Measurements from ENCODE around the gene ELL. TPM values are rescaled to one million over a fixed set of nuclear protein-coding genes. Genes with fewer than 3 reads are reported as not detected.

Gene ELL
- total and polyA plus RNA-seq, 9 donors, result 1.6 to 22.3 (median 17.0) TPM

DNA sequence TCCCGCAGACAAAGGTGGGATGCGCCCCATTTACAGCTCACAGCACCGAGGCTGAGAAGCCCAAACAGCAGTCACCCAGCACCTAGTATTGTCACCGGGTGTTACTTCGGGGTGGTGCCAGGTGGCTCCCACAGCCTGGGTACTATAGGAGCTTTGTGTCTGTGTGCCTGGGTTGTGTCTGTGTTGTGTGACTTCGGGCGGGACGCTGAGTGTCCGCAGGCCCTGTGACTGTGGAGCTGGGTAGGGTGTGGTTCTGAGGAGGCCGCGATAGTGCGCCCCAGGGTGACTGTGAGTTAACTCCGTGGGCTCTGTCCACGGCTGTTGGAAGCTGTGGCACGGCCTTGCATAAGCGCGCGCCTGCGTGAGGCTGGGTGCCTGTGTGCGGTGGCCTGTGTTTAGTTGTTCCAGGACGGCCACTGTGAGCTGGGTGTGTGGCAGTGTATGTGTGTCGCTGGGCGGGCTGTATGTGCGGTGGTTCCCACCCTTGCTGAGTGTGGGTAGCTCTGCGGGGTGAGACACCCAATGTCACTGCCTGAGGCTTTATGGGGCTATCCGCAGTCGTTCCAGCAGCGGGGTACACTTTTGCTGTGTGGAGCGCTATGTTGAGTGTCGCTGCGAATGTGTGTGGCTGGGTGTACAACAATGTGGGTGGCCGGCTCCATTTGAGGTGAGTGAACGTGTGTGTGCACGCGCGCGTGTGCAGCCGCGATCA is 103.2 kb downstream of the ELL start:
- Histone ChIP-seq H3K4me1 (ENCODE audit: insufficient read depth) (peaks cover 24% of the 10 kb centered on the region), H3K27ac (peak overlapping the region; percentile 62 to 77), H3K27me3 (no peaks in the 10 kb centered on the region), H3K9me3 (no peaks in the 10 kb centered on the region), H3K36me3 (no peaks in the 10 kb centered on the region), H3K4me3 (peak overlapping the region; percentile 51)
- DNase-seq, result peak in 3 of 5 donors; percentile 44 to 72 (median 64)
- intact Hi-C loops (cut with DNase I), result loop anchor here (5.0 to 10.0 kb wide), 4 partner anchors 141 to 224 kb away; partner anchors contain the start of genes IQCN (in 2 of the 4), MPV17L2 (in 1 of the 4) and RAB3A (in 1 of the 4)
- 17 to 27% (median 20%) methylated on average over 37 to 39 of the region's 39 CpGs for WGBS, 3 donors
- no peak for TF ChIP-seq POLR2A (IDR thresholded peaks at IDR 0.05)
- TF ChIP-seq EP300 (IDR thresholded peaks at IDR 0.05), result no peak
- TF ChIP-seq, protein P1, sequence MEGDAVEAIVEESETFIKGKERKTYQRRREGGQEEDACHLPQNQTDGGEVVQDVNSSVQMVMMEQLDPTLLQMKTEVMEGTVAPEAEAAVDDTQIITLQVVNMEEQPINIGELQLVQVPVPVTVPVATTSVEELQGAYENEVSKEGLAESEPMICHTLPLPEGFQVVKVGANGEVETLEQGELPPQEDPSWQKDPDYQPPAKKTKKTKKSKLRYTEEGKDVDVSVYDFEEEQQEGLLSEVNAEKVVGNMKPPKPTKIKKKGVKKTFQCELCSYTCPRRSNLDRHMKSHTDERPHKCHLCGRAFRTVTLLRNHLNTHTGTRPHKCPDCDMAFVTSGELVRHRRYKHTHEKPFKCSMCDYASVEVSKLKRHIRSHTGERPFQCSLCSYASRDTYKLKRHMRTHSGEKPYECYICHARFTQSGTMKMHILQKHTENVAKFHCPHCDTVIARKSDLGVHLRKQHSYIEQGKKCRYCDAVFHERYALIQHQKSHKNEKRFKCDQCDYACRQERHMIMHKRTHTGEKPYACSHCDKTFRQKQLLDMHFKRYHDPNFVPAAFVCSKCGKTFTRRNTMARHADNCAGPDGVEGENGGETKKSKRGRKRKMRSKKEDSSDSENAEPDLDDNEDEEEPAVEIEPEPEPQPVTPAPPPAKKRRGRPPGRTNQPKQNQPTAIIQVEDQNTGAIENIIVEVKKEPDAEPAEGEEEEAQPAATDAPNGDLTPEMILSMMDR (IDR thresholded peaks at IDR 0.05), result no peak

DNA sequence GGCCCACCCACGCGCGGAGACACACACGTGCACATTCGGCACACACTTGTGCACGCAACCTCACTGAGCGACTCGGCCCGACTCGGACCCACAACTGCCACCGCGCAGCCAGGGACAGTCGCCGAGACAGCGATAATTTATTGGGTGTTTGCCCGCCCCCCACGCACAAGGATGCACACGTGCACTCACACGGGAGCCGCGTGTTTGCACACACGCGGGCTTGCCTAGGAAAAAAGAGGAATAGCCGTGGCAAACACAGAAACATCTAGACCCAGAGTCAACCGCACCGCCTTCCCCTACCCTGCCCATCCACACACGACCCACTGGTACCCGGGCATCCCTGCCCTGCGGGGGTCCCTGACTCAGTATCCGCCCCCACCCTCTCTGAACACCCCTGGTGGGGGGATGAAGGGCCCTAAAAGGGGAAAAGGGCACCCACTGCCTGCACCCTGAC is 103.8 kb downstream of the ELL start:
- Histone ChIP-seq H3K27ac (peak overlapping the region; percentile 62 to 77), H3K9me3 (no peaks in the 10 kb centered on the region), H3K36me3 (no peaks in the 10 kb centered on the region), H3K4me1 (ENCODE audit: insufficient read depth) (peaks cover 24% of the 10 kb centered on the region), H3K27me3 (no peaks in the 10 kb centered on the region), H3K4me3 (peak overlapping the region; percentile 42)
- intact Hi-C loops (cut with DNase I), result loop anchor here (5.0 to 10.0 kb wide), 4 partner anchors 141 to 223 kb away; partner anchors contain the start of genes IQCN (in 2 of the 4), MPV17L2 (in 1 of the 4) and RAB3A (in 1 of the 4)
- 9 to 11% (median 10%) methylated on average over 29 to 30 of the region's 30 CpGs for WGBS, 3 donors
- TF ChIP-seq EP300 (IDR thresholded peaks at IDR 0.05), result no peak
- no peak for TF ChIP-seq POLR2A (IDR thresholded peaks at IDR 0.05)
- TF ChIP-seq, protein P1 (IDR thresholded peaks at IDR 0.05), result no peak
- peak in 4 of 5 donors; percentile 62 to 78 (median 73) for DNase-seq

DNA sequence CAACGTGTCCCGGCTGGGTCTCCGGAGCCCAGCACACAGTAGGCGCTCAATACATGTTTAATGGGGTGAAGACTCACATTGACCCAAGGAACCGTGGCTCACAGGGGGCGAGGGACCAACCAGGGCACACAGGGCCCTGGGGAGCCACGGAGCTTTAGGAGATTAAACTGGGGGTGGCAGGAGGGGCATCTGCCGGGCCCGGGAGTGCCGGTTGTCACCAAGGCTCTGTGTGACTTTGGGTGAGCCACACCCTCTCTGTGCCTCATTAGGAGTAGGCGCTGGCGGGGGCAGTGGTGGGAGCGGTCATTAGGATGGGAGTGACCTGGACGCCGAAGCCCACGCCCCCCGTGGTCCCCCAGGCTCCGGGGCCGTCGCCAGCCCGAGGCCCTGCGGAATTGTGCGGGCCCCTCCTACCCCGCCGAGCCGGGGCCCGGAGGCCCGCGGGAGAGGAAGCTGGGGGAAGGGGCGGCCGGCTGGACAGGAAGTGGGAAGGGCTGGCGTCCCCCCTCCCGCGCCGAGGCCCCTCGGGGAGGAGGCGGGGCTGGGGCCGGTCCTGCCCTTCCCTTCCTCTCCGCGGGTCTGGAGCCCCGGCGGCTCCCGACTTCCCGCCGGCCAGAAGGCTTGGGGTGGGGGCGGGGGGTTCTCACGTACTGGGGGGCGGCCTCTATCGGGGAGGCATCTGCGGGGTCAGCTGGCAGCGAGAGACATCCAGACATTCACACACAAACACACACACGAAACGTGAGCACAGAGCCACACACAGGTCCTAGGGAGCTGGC is 104.4 kb downstream of the ELL start:
- peak; percentile 81 to 88 (median 84) for DNase-seq
- no peaks in the 10 kb centered on the region for H3K9me3 ChIP-seq
- TF ChIP-seq, protein P1 (IDR thresholded peaks at IDR 0.05), result no peak
- peak; percentile 58 for TF ChIP-seq POLR2A (IDR thresholded peaks at IDR 0.05)
- intact Hi-C loops (cut with DNase I), result loop anchor here (5.0 to 10.0 kb wide), 4 partner anchors 140 to 223 kb away; partner anchors contain the start of genes IQCN (in 2 of the 4), MPV17L2 (in 1 of the 4) and RAB3A (in 1 of the 4)
- peak overlapping the region; percentile 42 for H3K4me3 ChIP-seq
- H3K27ac ChIP-seq, result peak overlapping the region; percentile 62 to 91
- no peaks in the 10 kb centered on the region for H3K27me3 ChIP-seq
- H3K36me3 ChIP-seq, result no peaks in the 10 kb centered on the region
- peaks cover 24% of the 10 kb centered on the region for H3K4me1 ChIP-seq (ENCODE audit: insufficient read depth)
- 0 to 1% (median 0%) methylated on average over 39 to 53 of the region's 53 CpGs for WGBS, 3 donors

DNA sequence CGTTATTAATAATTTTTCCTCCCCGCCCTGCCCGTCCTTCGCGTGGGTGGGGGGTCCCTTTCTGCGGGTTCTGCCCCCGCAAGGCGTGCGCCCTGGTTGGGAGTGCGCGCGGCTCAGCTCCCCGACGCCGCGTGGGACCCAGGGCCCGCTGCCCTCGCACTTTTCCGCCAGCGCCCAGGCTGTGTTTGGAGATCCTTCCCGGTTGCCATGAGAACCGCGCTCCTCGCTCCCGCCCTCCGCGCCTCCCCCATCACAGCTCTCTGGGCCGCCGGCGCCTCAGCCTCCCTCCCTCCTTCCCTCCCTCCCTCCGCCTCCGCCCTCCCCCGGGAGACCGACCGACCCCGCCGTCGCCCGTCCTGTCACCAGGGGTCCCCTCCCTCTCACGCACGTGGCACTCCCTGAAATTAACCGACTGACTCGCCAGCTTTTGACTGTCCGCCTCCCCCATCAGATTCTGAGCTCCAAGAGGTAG is 105.1 kb downstream of the ELL start:
- H3K27ac ChIP-seq, result peak overlapping the region; percentile 62 to 91
- intact Hi-C loops (cut with DNase I), result loop anchor here (5.0 to 10.0 kb wide), 4 partner anchors 140 to 222 kb away; partner anchors contain the start of genes IQCN (in 2 of the 4), MPV17L2 (in 1 of the 4) and RAB3A (in 1 of the 4)
- no peaks in the 10 kb centered on the region for H3K9me3 ChIP-seq
- H3K4me1 ChIP-seq (ENCODE audit: insufficient read depth), result peaks cover 24% of the 10 kb centered on the region
- peak overlapping the region; percentile 42 for H3K4me3 ChIP-seq
- H3K27me3 ChIP-seq, result no peaks in the 10 kb centered on the region
- TF ChIP-seq, protein P1 (IDR thresholded peaks at IDR 0.05), result no peak
- TF ChIP-seq EP300 (IDR thresholded peaks at IDR 0.05) (no peak), POLR2A (IDR thresholded peaks at IDR 0.05) (peak; percentile 85)
- WGBS, 3 donors, result 1% methylated on average over 34 to 44 of the region's 44 CpGs
- DNase-seq, result peak; percentile 89 to 95 (median 92)
- H3K36me3 ChIP-seq, result no peaks in the 10 kb centered on the region

Measured in ovary (tissue), 9 donors.